Measurements from ENCODE around the gene B3GAT3. TPM values are rescaled to one million over a fixed set of nuclear protein-coding genes. Genes with fewer than 3 reads are reported as not detected.

B3GAT3 gene
- total RNA-seq, 1 experiment from 2014 or later = 65.8 TPM

GRCh38 chr11:62666259-62666926, 44.6 kb upstream of the B3GAT3 start:
- peak overlapping the region; percentile 30 for H3K27ac ChIP-seq (ENCODE audit: low read length)
- H3F3A ChIP-seq (ENCODE audit: low read length, unreplicated experiment) = peaks cover 13% of the 10 kb centered on the region
- H3K9ac ChIP-seq (ENCODE audit: low read length) = peak overlapping the region; percentile 92
- intact Hi-C loops (cut with micrococcal nuclease) = no loop called here
- H3K4me2 ChIP-seq (ENCODE audit: low read length) = peak overlapping the region; percentile 93
- ChIA-PET CTCF (interaction anchor here (0.5 to 1.7 kb wide), 2 partner anchors 15 to 121 kb away, joined by 4 to 6 read pairs; partner anchors contain the start of gene TMEM179B), POLR2A (ENCODE audit: unreplicated experiment) (interaction anchor here (0.6 to 2.1 kb wide), 2 partner anchors 11 to 96 kb away, joined by 5 to 11 read pairs; no protein-coding TSS in a partner anchor)
- ATAC-seq (no peak), DNase-seq (no peak)
- no peaks in the 10 kb centered on the region for H3K9me2 ChIP-seq (replicated peaks; ENCODE audit: low read length)
- H2AFZ ChIP-seq (ENCODE audit: low read length) = no peak overlapping the region
- H4K20me1 ChIP-seq (ENCODE audit: low read length) = peaks cover 14% of the 10 kb centered on the region; the same call in 1 of the 2 replicates
- no peaks in the 10 kb centered on the region for H3K27me3 ChIP-seq (ENCODE audit: low read length)
- H3K79me2 ChIP-seq (ENCODE audit: low read length) = peaks cover 72% of the 10 kb centered on the region
- peak overlapping the region; percentile 98 for H3K4me3 ChIP-seq (ENCODE audit: low read length)
- H3K36me3 ChIP-seq (ENCODE audit: low read depth, low read length) = peaks cover 16% of the 10 kb centered on the region
- TF ChIP-seq CTCF (conservative IDR thresholded peaks at IDR 0.05; ENCODE audit: low read depth, low read length) (no peak), EZH2 (IDR thresholded peaks at IDR 0.05; ENCODE audit: low read length, unreplicated experiment) (no peak), EZH2phosphoT487 (IDR thresholded peaks at IDR 0.05; ENCODE audit: borderline replicate concordance, low read length) (no peak)
- peaks cover 35% of the 10 kb centered on the region for H3K4me1 ChIP-seq (ENCODE audit: insufficient read depth, low read length)
- no TSS peak for BruUV-seq (replicated peaks)
- H3K9me3 ChIP-seq (ENCODE audit: low read length) = no peaks in the 10 kb centered on the region

GRCh38 chr11:62665599-62666258, 43.9 kb upstream of the B3GAT3 start:
- DNase-seq = no peak
- H3K4me3 ChIP-seq (ENCODE audit: low read length) = peak overlapping the region; percentile 98
- H4K20me1 ChIP-seq (ENCODE audit: low read length) = peaks cover 14% of the 10 kb centered on the region; the same call in 1 of the 2 replicates
- H3F3A ChIP-seq (ENCODE audit: low read length, unreplicated experiment) = peaks cover 13% of the 10 kb centered on the region
- no peaks in the 10 kb centered on the region for H3K27me3 ChIP-seq (ENCODE audit: low read length)
- H3K4me2 ChIP-seq (ENCODE audit: low read length) = peak overlapping the region; percentile 93
- peak; percentile 16 for ATAC-seq
- ChIA-PET CTCF (interaction anchor here (1.1 to 1.7 kb wide), 3 partner anchors 15 to 54 kb away, joined by 3 to 6 read pairs (median 6); partner anchors contain the start of gene B3GAT3), POLR2A (ENCODE audit: unreplicated experiment) (interaction anchor here (0.6 to 2.1 kb wide), 15 partner anchors 9 to 216 kb away, joined by 3 to 22 read pairs (median 6); partner anchors contain the start of genes EEF1G, INTS5, MTA2 and TUT1)
- H3K27ac ChIP-seq (ENCODE audit: low read length) = peak overlapping the region; percentile 30
- H3K4me1 ChIP-seq (ENCODE audit: insufficient read depth, low read length) = peaks cover 32% of the 10 kb centered on the region
- peaks cover 65% of the 10 kb centered on the region for H3K79me2 ChIP-seq (ENCODE audit: low read length)
- TF ChIP-seq EZH2 (IDR thresholded peaks at IDR 0.05; ENCODE audit: low read length, unreplicated experiment) (no peak), EZH2phosphoT487 (IDR thresholded peaks at IDR 0.05; ENCODE audit: borderline replicate concordance, low read length) (no peak), CTCF (conservative IDR thresholded peaks at IDR 0.05; ENCODE audit: low read depth, low read length) (no peak)
- H2AFZ ChIP-seq (ENCODE audit: low read length) = no peak overlapping the region
- BruUV-seq (replicated peaks) = no TSS peak
- no peaks in the 10 kb centered on the region for H3K9me2 ChIP-seq (replicated peaks; ENCODE audit: low read length)
- intact Hi-C loops (cut with micrococcal nuclease) = no loop called here
- H3K9me3 ChIP-seq (ENCODE audit: low read length) = no peaks in the 10 kb centered on the region
- peak overlapping the region; percentile 92 for H3K9ac ChIP-seq (ENCODE audit: low read length)
- peaks cover 16% of the 10 kb centered on the region for H3K36me3 ChIP-seq (ENCODE audit: low read depth, low read length)

Data from PC-3 (cell line).